IMR-90 (cell line): ENCODE results near the gene ERP44. TPM values are rescaled to one million over a fixed set of nuclear protein-coding genes. Genes with fewer than 3 reads are reported as not detected.

Experiments
- ATAC-seq: fragments of 200-7000 bp; cut with Tn5 transposase; 2 replicates; pipeline ENCODE4 v1.9.1; 2020; ENCODE audit warnings: low read depth, mild to moderate bottlenecking, moderate library complexity
- BruUV-seq: library from RNA; stranded (reverse); fragments of 400-500 nt; replicated peaks from 2 replicates; lab custom pipeline; 2021; lab: Mats Ljungman, UMichigan
- CTCF ChIA-PET: fragments of 300-600 bp; formaldehyde crosslinking; extraction: SDS; loops from one replicate; lab custom pipeline; 2021; ENCODE audit warnings: antibody characterized with exemption; lab: Yijun Ruan, JAX
- POLR2A ChIA-PET: fragments of 300-600 bp; sonication (Branson Sonifier 250); formaldehyde crosslinking; loops from one replicate; lab custom pipeline; 2022; ENCODE audit warnings: antibody characterized with exemption; ENCODE audit not compliant: unreplicated experiment; lab: Charles Lee
- DNase-seq: peaks from one replicate; pipeline ENCODE4 v3.0.0; 2013
- H2AFZ ChIP-seq: replicated peaks from 2 replicates; pipeline ENCODE3; 2013; ENCODE audit warnings: low read length, mild to moderate bottlenecking; ENCODE audit not compliant: poor library complexity
- H2AK5ac ChIP-seq: 2 replicates; pipeline ENCODE4 v1.6.1; 2013; ENCODE audit warnings: low read depth, low read length, inconsistent platforms
- H2AK9ac ChIP-seq: replicated peaks from 2 replicates; pipeline ENCODE3; 2013; ENCODE audit warnings: mild to moderate bottlenecking, low read depth, low read length, moderate library complexity; ENCODE audit not compliant: poor library complexity
- H2BK120ac ChIP-seq: 2 replicates; pipeline ENCODE4 v1.6.1; 2013; ENCODE audit warnings: low read depth, low read length, inconsistent platforms
- H2BK15ac ChIP-seq: 3 replicates; pipeline ENCODE4 v1.6.1; 2013; ENCODE audit warnings: low read depth, low read length, inconsistent platforms
- H2BK20ac ChIP-seq: 2 replicates; pipeline ENCODE4 v1.6.1; 2013; ENCODE audit warnings: low read depth, mild to moderate bottlenecking, inconsistent platforms, low read length, moderate library complexity
- H2BK5ac ChIP-seq: 2 replicates; pipeline ENCODE4 v1.6.1; 2013; ENCODE audit warnings: mild to moderate bottlenecking, low read depth, low read length, inconsistent platforms; ENCODE audit not compliant: poor library complexity, severe bottlenecking
- H3K14ac ChIP-seq: replicated peaks from 2 replicates; pipeline ENCODE4 v1.6.1; 2013; ENCODE audit warnings: low read depth, low read length, inconsistent platforms
- H3K18ac ChIP-seq: 2 replicates; pipeline ENCODE4 v1.6.1; 2013; ENCODE audit warnings: low read depth, low read length, control low read depth
- H3K23ac ChIP-seq: 2 replicates; pipeline ENCODE4 v1.6.1; 2013; ENCODE audit warnings: low read depth, low read length, inconsistent platforms
- H3K27ac ChIP-seq: 2 replicates; pipeline ENCODE4 v1.5.1; 2013; ENCODE audit warnings: mild to moderate bottlenecking, control low read depth, low read length; ENCODE audit not compliant: insufficient read depth
- H3K27me3 ChIP-seq: 2 replicates; pipeline ENCODE4 v1.6.1; 2013; ENCODE audit warnings: low read length; ENCODE audit not compliant: control insufficient read depth, insufficient read depth
- H3K36me3 ChIP-seq: 2 replicates; pipeline ENCODE4 v1.6.1; 2013; ENCODE audit warnings: low read length, mixed read lengths; ENCODE audit not compliant: control insufficient read depth, insufficient read depth
- H3K4ac ChIP-seq: 2 replicates; pipeline ENCODE4 v1.6.1; 2013; ENCODE audit warnings: low read depth, low read length, inconsistent platforms
- H3K4me1 ChIP-seq: 2 replicates; pipeline ENCODE4 v1.6.1; 2013; ENCODE audit warnings: low read length, mixed read lengths; ENCODE audit not compliant: control insufficient read depth, insufficient read depth
- H3K4me2 ChIP-seq: 2 replicates; pipeline ENCODE4 v1.6.1; 2013; ENCODE audit warnings: low read depth, mild to moderate bottlenecking, control low read depth, low read length, moderate library complexity
- H3K4me3 ChIP-seq: 2 replicates; pipeline ENCODE4 v1.5.1; 2013; ENCODE audit warnings: low read depth, mild to moderate bottlenecking, control low read depth, low read length, moderate library complexity; ENCODE audit not compliant: insufficient read depth
- H3K56ac ChIP-seq: 2 replicates; pipeline ENCODE4 v1.6.1; 2013; ENCODE audit warnings: low read length, inconsistent platforms; ENCODE audit not compliant: insufficient read depth; ENCODE audit errors: extremely low read depth
- H3K79me1 ChIP-seq, 2 experiments: 2 replicates each; pipeline ENCODE4 v1.6.1; 2013; ENCODE audit warnings: low read length in 2 of 2, inconsistent platforms in 1 of 2, low read depth in 1 of 2
- H3K9ac ChIP-seq: 2 replicates; pipeline ENCODE4 v1.6.1; 2013; ENCODE audit warnings: low read depth, low read length, control low read depth
- H3K9me1 ChIP-seq: 2 replicates; pipeline ENCODE4 v1.6.1; 2013; ENCODE audit warnings: low read length, inconsistent platforms; ENCODE audit not compliant: insufficient read depth
- H3K9me3 ChIP-seq: 2 replicates; pipeline ENCODE4 v1.6.1; 2013; ENCODE audit warnings: low read length; ENCODE audit not compliant: control insufficient read depth, insufficient read depth
- H4K20me1 ChIP-seq: 2 replicates; pipeline ENCODE4 v1.6.1; 2013; ENCODE audit warnings: low read length, inconsistent platforms; ENCODE audit not compliant: insufficient read depth
- H4K5ac ChIP-seq: 2 replicates; pipeline ENCODE4 v1.6.1; 2013; ENCODE audit warnings: mild to moderate bottlenecking, low read depth, low read length, control low read depth
- H4K8ac ChIP-seq, 2 experiments: 2 replicates each; pipeline ENCODE4 v1.6.1; 2013; ENCODE audit warnings: low read depth in 2 of 2, low read length in 2 of 2, control low read depth in 1 of 2, inconsistent platforms in 1 of 2
- H4K91ac ChIP-seq: 2 replicates; pipeline ENCODE4 v1.6.1; 2013; ENCODE audit warnings: low read depth, low read length, inconsistent platforms; ENCODE audit not compliant: insufficient read depth
- CHD1 ChIP-seq: IDR thresholded peaks from 2 replicates; pipeline ENCODE4 v1.6.1; 2012; ENCODE audit warnings: low read depth, low read length, improper control_type of control experiment
- CTCF ChIP-seq: conservative IDR thresholded peaks from 2 replicates; pipeline ENCODE4 v1.5.1; 2012; ENCODE audit warnings: mild to moderate bottlenecking, low read depth, low read length, improper control_type of control experiment
- FOS ChIP-seq: fragments of 150-350 bp; IDR thresholded peaks from 2 replicates; pipeline ENCODE4 v1.6.1; 2016; ENCODE audit warnings: low read depth, low read length
- MAZ ChIP-seq: IDR thresholded peaks from 2 replicates; pipeline ENCODE4 v1.6.1; 2012; ENCODE audit warnings: low read depth, mild to moderate bottlenecking, low read length, improper control_type of control experiment, moderate library complexity, borderline replicate concordance
- MXI1 ChIP-seq: IDR thresholded peaks from 2 replicates; pipeline ENCODE4 v1.6.1; 2012; ENCODE audit warnings: low read depth, mild to moderate bottlenecking, low read length, moderate library complexity, borderline replicate concordance
- NFE2L2 ChIP-seq: fragments of 150-350 bp; IDR thresholded peaks from 2 replicates; pipeline ENCODE4 v1.6.1; 2016; ENCODE audit warnings: low read depth, mild to moderate bottlenecking, low read length
- RAD21 ChIP-seq: IDR thresholded peaks from 2 replicates; pipeline ENCODE4 v1.6.1; 2012; ENCODE audit warnings: low read length, improper control_type of control experiment
- RCOR1 ChIP-seq: IDR thresholded peaks from 2 replicates; pipeline ENCODE4 v1.6.1; 2012; ENCODE audit warnings: mild to moderate bottlenecking, low read length, improper control_type of control experiment; ENCODE audit not compliant: insufficient replicate concordance
- RFX5 ChIP-seq: IDR thresholded peaks from 2 replicates; pipeline ENCODE4 v1.8.0; 2012; ENCODE audit warnings: low read depth, mild to moderate bottlenecking, low read length, moderate library complexity
- SMC3 ChIP-seq: fragments of 150-350 bp; IDR thresholded peaks from 2 replicates; pipeline ENCODE4 v1.6.1; 2016; ENCODE audit warnings: low read depth, mild to moderate bottlenecking, antibody characterized with exemption, low read length, moderate library complexity
- WGBS, 2 experiments: methylation state at CpG; one replicate each; pipeline versions ENCODE4 v1.1.5 to v1.1.7; 2013; ENCODE audit warnings: missing lambda C conversion rate in 2 of 2; ENCODE audit not compliant: insufficient read length in 1 of 2; ENCODE audit errors: extremely low coverage in 2 of 2; 5-methylcytosine and 5-hydroxymethylcytosine counted together
- dilution Hi-C: fragments of 300-500 bp; cut with HindIII; formaldehyde crosslinking; loops from one replicate; pipeline ENCODE4 v1.14.3; 2018; ENCODE audit warnings: low sequenced_read_pairs; ENCODE audit not compliant: unreplicated experiment
- in situ Hi-C: fragments of 300-500 bp; cut with MboI; formaldehyde crosslinking; loops from 3 replicates; pipeline ENCODE4 v1.14.3; 2019; ENCODE audit warnings: low sequenced_read_pairs, inconsistent platforms, mixed read lengths
- intact Hi-C: fragments of 100-400 bp; cut with micrococcal nuclease; formaldehyde crosslinking; loops from 2 replicates; pipeline ENCODE4 v1.10.0; 2022
- polyA plus RNA-seq, 3 experiments: library from polyadenylated mRNA; depleted of rRNA; stranded (reverse); fragments of >200 nt; gene quantifications; 2 replicates each; pipeline ENCODE4 v1.2.3, GENCODE V29; 2012; ENCODE audit warnings: low replicate concordance in 1 of 3
- total RNA-seq: library from RNA; depleted of rRNA; stranded (reverse); fragments of >200 nt; gene quantifications from 2 replicates; pipeline ENCODE4 v1.2.3, GENCODE V29; 2012
- TF ChIP-seq, protein P1 (sequence below): fragments of 150-350 bp; IDR thresholded peaks from 2 replicates; pipeline ENCODE4 v1.6.1; 2016; ENCODE audit warnings: low read depth, mild to moderate bottlenecking, low read length, moderate library complexity, borderline replicate concordance
- TF ChIP-seq, protein P2 (sequence below): fragments of 150-350 bp; IDR thresholded peaks from 2 replicates; pipeline ENCODE4 v1.6.1; 2017; ENCODE audit warnings: mild to moderate bottlenecking, antibody characterized with exemption, low read length, low read depth

ERP44 gene
- total and polyA plus RNA-seq, 2 of the 4 experiments (the other 2 are of a cell fraction): 9.1 to 13.5 TPM

DNA sequence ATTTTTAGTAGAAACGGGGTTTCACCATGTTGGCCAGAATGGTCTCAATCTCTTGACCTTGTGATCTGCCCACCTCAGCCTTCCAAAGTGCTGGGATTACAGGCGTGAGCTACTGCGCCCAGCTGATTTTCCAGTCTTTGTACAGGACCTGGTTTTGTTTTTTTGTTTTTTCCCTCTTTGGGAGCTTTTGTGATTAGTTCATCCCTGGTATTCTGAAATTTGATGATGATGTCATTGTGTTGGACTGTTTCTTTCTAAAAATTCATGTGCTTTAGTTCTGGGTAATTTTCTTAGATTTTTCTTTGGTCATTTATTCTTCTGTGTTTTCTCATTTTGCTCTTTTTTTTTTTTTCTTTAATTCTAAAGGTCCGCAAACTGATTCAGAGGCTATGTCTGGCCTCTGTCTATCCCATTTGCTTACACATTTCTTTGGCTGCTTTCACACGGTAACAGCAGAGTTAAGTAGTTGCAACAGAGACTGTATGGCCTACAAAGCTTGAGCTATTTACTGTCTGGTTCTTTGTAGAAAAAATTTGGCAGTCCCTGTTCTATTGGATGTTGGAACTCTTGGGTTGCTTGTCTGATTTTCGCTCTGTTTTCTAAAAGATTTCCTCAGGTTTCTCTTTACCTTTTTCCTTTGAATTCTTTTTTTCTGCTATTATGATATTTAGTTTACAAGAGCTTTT, 167.5 kb downstream of the ERP44 start:
- no peak overlapping the region for H3K9ac ChIP-seq
- TF ChIP-seq FOS (no peak), NFE2L2 (no peak), RCOR1 (no peak), RAD21 (no peak), CTCF (no peak), MXI1 (no peak), CHD1 (no peak), SMC3 (no peak), RFX5 (no peak), MAZ (no peak)
- TF ChIP-seq, protein P1, sequence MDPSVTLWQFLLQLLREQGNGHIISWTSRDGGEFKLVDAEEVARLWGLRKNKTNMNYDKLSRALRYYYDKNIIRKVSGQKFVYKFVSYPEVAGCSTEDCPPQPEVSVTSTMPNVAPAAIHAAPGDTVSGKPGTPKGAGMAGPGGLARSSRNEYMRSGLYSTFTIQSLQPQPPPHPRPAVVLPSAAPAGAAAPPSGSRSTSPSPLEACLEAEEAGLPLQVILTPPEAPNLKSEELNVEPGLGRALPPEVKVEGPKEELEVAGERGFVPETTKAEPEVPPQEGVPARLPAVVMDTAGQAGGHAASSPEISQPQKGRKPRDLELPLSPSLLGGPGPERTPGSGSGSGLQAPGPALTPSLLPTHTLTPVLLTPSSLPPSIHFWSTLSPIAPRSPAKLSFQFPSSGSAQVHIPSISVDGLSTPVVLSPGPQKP: no peak
- TF ChIP-seq, protein P2, sequence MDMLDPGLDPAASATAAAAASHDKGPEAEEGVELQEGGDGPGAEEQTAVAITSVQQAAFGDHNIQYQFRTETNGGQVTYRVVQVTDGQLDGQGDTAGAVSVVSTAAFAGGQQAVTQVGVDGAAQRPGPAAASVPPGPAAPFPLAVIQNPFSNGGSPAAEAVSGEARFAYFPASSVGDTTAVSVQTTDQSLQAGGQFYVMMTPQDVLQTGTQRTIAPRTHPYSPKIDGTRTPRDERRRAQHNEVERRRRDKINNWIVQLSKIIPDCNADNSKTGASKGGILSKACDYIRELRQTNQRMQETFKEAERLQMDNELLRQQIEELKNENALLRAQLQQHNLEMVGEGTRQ: no peak
- no peak overlapping the region for H2AK5ac ChIP-seq
- H3K4ac ChIP-seq: no peak overlapping the region
- no peak overlapping the region for H3K14ac ChIP-seq
- no peak overlapping the region for H3K4me2 ChIP-seq
- H2BK15ac ChIP-seq: no peak overlapping the region
- H3K27me3 ChIP-seq: no peaks in the 10 kb centered on the region
- H4K8ac ChIP-seq: no peak overlapping the region
- no peak overlapping the region for H3K23ac ChIP-seq
- peaks cover 3% of the 10 kb centered on the region; the same call in 1 of the 2 replicates for H3K36me3 ChIP-seq
- H3K4me3 ChIP-seq: no peak overlapping the region
- H4K91ac ChIP-seq: no peak overlapping the region
- H4K5ac ChIP-seq: no peak overlapping the region
- H3K4me1 ChIP-seq: no peaks in the 10 kb centered on the region; the same call in 1 of the 2 replicates
- no peaks in the 10 kb centered on the region for H3K9me3 ChIP-seq
- no peak overlapping the region for H2BK5ac ChIP-seq
- H3K79me1 ChIP-seq: no peaks in the 10 kb centered on the region
- dilution Hi-C loops (no loop called here), in situ Hi-C loops (no loop called here), intact Hi-C loops (no loop called here)
- POLR2A ChIA-PET: interaction anchor here (0.6 kb wide), 1 partner anchor 28 kb away, joined by 4 read pairs; no protein-coding TSS in a partner anchor
- CTCF ChIA-PET: no interaction called here
- no peak overlapping the region for H2AFZ ChIP-seq
- 100% methylated on average over 1 of the region's 6 CpGs; no CpG with 5 or more reads in 1 of the 2 experiments for WGBS, 2 experiments
- no TSS peak for BruUV-seq
- H2BK120ac ChIP-seq: no peak overlapping the region
- no peak overlapping the region for H3K56ac ChIP-seq
- no peak overlapping the region for H2BK20ac ChIP-seq
- ATAC-seq: peak; percentile 53
- no peaks in the 10 kb centered on the region for H4K20me1 ChIP-seq
- H3K9me1 ChIP-seq: no peaks in the 10 kb centered on the region
- no peak overlapping the region for H2AK9ac ChIP-seq
- no peak overlapping the region for H3K27ac ChIP-seq
- DNase-seq: peak; percentile 35
- no peak overlapping the region for H3K18ac ChIP-seq
